Activated T-helper 1 cell treated with anti-CD3 and anti-CD28 coated beads, Interleukin-12 subunit alpha, Interleukin-12 subunit beta, Interleukin-2, Interleukin-4 antibody, amounts not matched to agents 30 ng/mL and 10 ng/mL and 1 ng/mL, durations not matched to agents 14 hours and 24 hours and 36 hours (primary cell): ENCODE results near the gene HMX1. TPM values are rescaled to one million over a fixed set of nuclear protein-coding genes. Genes with fewer than 3 reads are reported as not detected.

ENCODE experiments used
- DNase-seq: peaks from one replicate; pipeline ENCODE4 v3.0.0; 2021; ENCODE audit warnings: low spot score
- H3K27ac Mint-ChIP-seq: one replicate; pipeline ENCODE4 v1.8.0; 2021; ENCODE audit warnings: mild to moderate bottlenecking, mixed read lengths
- H3K27me3 Mint-ChIP-seq: one replicate; pipeline ENCODE4 v1.8.0; 2022; ENCODE audit warnings: mild to moderate bottlenecking, moderate library complexity, mixed read lengths; ENCODE audit not compliant: insufficient read depth
- H3K36me3 Mint-ChIP-seq: one replicate; pipeline ENCODE4 v1.8.0; 2021; ENCODE audit warnings: low read depth, mixed read lengths
- H3K4me1 Mint-ChIP-seq: one replicate; pipeline ENCODE4 v1.8.0; 2021; ENCODE audit warnings: low read depth, mixed read lengths
- H3K4me3 Mint-ChIP-seq: one replicate; pipeline ENCODE4 v1.8.0; 2021; ENCODE audit warnings: mild to moderate bottlenecking, moderate library complexity, mixed read lengths
- H3K9me3 Mint-ChIP-seq: one replicate; pipeline ENCODE4 v1.8.0; 2021; ENCODE audit warnings: mixed read lengths
- intact Hi-C: fragments of 100-400 bp; cut with micrococcal nuclease; formaldehyde crosslinking; loops from one replicate; pipeline ENCODE4 v1.15.1; 2024
- total RNA-seq: library from RNA; stranded (reverse); gene quantifications from 2 replicates; pipeline ENCODE4 v1.2.3, GENCODE V29; 2022

Gene HMX1
- total RNA-seq, 1 donor from 2014 or later, result not detected

- Mint-ChIP-seq H3K9me3 (no peaks in the 10 kb centered on the region), H3K27me3 (peaks cover 33% of the 10 kb centered on the region), H3K27ac (no peak overlapping the region), H3K4me3 (no peak overlapping the region), H3K36me3 (no peaks in the 10 kb centered on the region), H3K4me1 (no peaks in the 10 kb centered on the region)
- intact Hi-C loops, result loop anchor here (2.0 kb wide), 1 partner anchor 35 kb away; no protein-coding TSS in a partner anchor
- DNase-seq, result no peak
These were observed 22.2 kb upstream of the HMX1 start for GRCh38 chr4:8893624-8894423.

- no peaks in the 10 kb centered on the region for H3K9me3 Mint-ChIP-seq
- no peak overlapping the region for H3K4me3 Mint-ChIP-seq
- no peak for DNase-seq
- no peaks in the 10 kb centered on the region for H3K4me1 Mint-ChIP-seq
- intact Hi-C loops, result no loop called here
- H3K27me3 Mint-ChIP-seq, result peaks cover 39% of the 10 kb centered on the region
- no peak overlapping the region for H3K27ac Mint-ChIP-seq
- no peaks in the 10 kb centered on the region for H3K36me3 Mint-ChIP-seq
These were observed 21.6 kb upstream of the HMX1 start for GRCh38 chr4:8893227-8893623.

- H3K36me3 Mint-ChIP-seq, result no peaks in the 10 kb centered on the region
- no peaks in the 10 kb centered on the region for H3K4me1 Mint-ChIP-seq
- H3K9me3 Mint-ChIP-seq, result no peaks in the 10 kb centered on the region
- intact Hi-C loops, result no loop called here
- no peak overlapping the region for H3K4me3 Mint-ChIP-seq
- peaks cover 39% of the 10 kb centered on the region for H3K27me3 Mint-ChIP-seq
- no peak overlapping the region for H3K27ac Mint-ChIP-seq
- DNase-seq, result no peak
These were observed 21.1 kb upstream of the HMX1 start for GRCh38 chr4:8892556-8893226.

GRCh38 chr4:8891646-8892555 lies 20.3 kb upstream of the HMX1 start:
- intact Hi-C loops, result no loop called here
- H3K27me3 Mint-ChIP-seq, result peaks cover 36% of the 10 kb centered on the region

GRCh38 chr4:8891255-8891645 lies 19.6 kb upstream of the HMX1 start:
- H3K9me3 Mint-ChIP-seq, result no peaks in the 10 kb centered on the region
- no peaks in the 10 kb centered on the region for H3K4me1 Mint-ChIP-seq
- H3K4me3 Mint-ChIP-seq, result no peak overlapping the region
- H3K27me3 Mint-ChIP-seq, result peaks cover 36% of the 10 kb centered on the region
- H3K36me3 Mint-ChIP-seq, result no peaks in the 10 kb centered on the region
- H3K27ac Mint-ChIP-seq, result no peak overlapping the region
- DNase-seq, result no peak
- intact Hi-C loops, result no loop called here

More at GRCh38 chr4:8891646-8892555, 20.3 kb upstream of the HMX1 start:
- DNase-seq, result no peak
- H3K9me3 Mint-ChIP-seq, result no peaks in the 10 kb centered on the region
- no peaks in the 10 kb centered on the region for H3K36me3 Mint-ChIP-seq
- no peak overlapping the region for H3K4me3 Mint-ChIP-seq
- no peak overlapping the region for H3K27ac Mint-ChIP-seq
- no peaks in the 10 kb centered on the region for H3K4me1 Mint-ChIP-seq

- no peak overlapping the region for H3K4me3 Mint-ChIP-seq
- H3K36me3 Mint-ChIP-seq, result no peaks in the 10 kb centered on the region
- no peak overlapping the region for H3K27ac Mint-ChIP-seq
- H3K9me3 Mint-ChIP-seq, result no peaks in the 10 kb centered on the region
- H3K4me1 Mint-ChIP-seq, result no peaks in the 10 kb centered on the region
- DNase-seq, result no peak
- intact Hi-C loops, result no loop called here
- peaks cover 39% of the 10 kb centered on the region for H3K27me3 Mint-ChIP-seq
These were observed 17.2 kb upstream of the HMX1 start for GRCh38 chr4:8888856-8889255.

- H3K9me3 Mint-ChIP-seq, result no peaks in the 10 kb centered on the region
- no peak overlapping the region for H3K4me3 Mint-ChIP-seq
- H3K4me1 Mint-ChIP-seq, result no peaks in the 10 kb centered on the region
- H3K27ac Mint-ChIP-seq, result no peak overlapping the region
- DNase-seq, result no peak
- peaks cover 36% of the 10 kb centered on the region for H3K27me3 Mint-ChIP-seq
- no peaks in the 10 kb centered on the region for H3K36me3 Mint-ChIP-seq
- intact Hi-C loops, result no loop called here
These were observed 15.2 kb upstream of the HMX1 start for GRCh38 chr4:8886612-8887406.

- Mint-ChIP-seq H3K4me3 (no peak overlapping the region), H3K27me3 (peaks cover 16% of the 10 kb centered on the region), H3K36me3 (no peaks in the 10 kb centered on the region), H3K4me1 (no peaks in the 10 kb centered on the region), H3K9me3 (no peaks in the 10 kb centered on the region), H3K27ac (no peak overlapping the region)
- DNase-seq, result no peak
- intact Hi-C loops, result no loop called here
These were observed 10.6 kb upstream of the HMX1 start for GRCh38 chr4:8882239-8882638.

GRCh38 chr4:8880851-8881250 lies 9.2 kb upstream of the HMX1 start:
- no peak for DNase-seq
- H3K27me3 Mint-ChIP-seq, result peaks cover 27% of the 10 kb centered on the region
- H3K9me3 Mint-ChIP-seq, result no peaks in the 10 kb centered on the region
- H3K36me3 Mint-ChIP-seq, result no peaks in the 10 kb centered on the region
- H3K4me3 Mint-ChIP-seq, result no peak overlapping the region
- H3K4me1 Mint-ChIP-seq, result no peaks in the 10 kb centered on the region
- no peak overlapping the region for H3K27ac Mint-ChIP-seq
- intact Hi-C loops, result no loop called here

- Mint-ChIP-seq H3K27ac (no peak overlapping the region), H3K4me1 (no peaks in the 10 kb centered on the region), H3K9me3 (peaks cover 8% of the 10 kb centered on the region), H3K36me3 (no peaks in the 10 kb centered on the region), H3K4me3 (no peak overlapping the region), H3K27me3 (peaks cover 34% of the 10 kb centered on the region)
- no peak for DNase-seq
- intact Hi-C loops, result no loop called here
These were observed 7.9 kb upstream of the HMX1 start for GRCh38 chr4:8879574-8879973.

- intact Hi-C loops, result no loop called here
- H3K27me3 Mint-ChIP-seq, result peaks cover 33% of the 10 kb centered on the region
These were observed 6.8 kb upstream of the HMX1 start for GRCh38 chr4:8878421-8878820.

GRCh38 chr4:8877780-8878040 lies 6.1 kb upstream of the HMX1 start:
- Mint-ChIP-seq H3K27me3 (peaks cover 39% of the 10 kb centered on the region), H3K36me3 (no peaks in the 10 kb centered on the region), H3K9me3 (peaks cover 8% of the 10 kb centered on the region), H3K4me3 (no peak overlapping the region), H3K27ac (no peak overlapping the region), H3K4me1 (no peaks in the 10 kb centered on the region)
- no peak for DNase-seq
- intact Hi-C loops, result no loop called here

More at GRCh38 chr4:8878421-8878820, 6.8 kb upstream of the HMX1 start:
- Mint-ChIP-seq H3K36me3 (no peaks in the 10 kb centered on the region), H3K27ac (no peak overlapping the region), H3K9me3 (peaks cover 8% of the 10 kb centered on the region), H3K4me1 (no peaks in the 10 kb centered on the region), H3K4me3 (no peak overlapping the region)
- DNase-seq, result no peak
